HG03066 (cell line): Measurements from ENCODE around the gene HSPBP1.

ENCODE experiments used
- ATAC-seq: cut with Tn5 transposase; IDR thresholded peaks from one replicate; pipeline ENCODE4 v1.9.1; 2021; ENCODE audit warnings: low read depth; ENCODE audit not compliant: unreplicated experiment

HSPBP1 gene

GRCh38 chr19:55256562-55257460 lies 23.1 kb downstream of the HSPBP1 start:
- ATAC-seq = no peak

- ATAC-seq = no peak
Measured at GRCh38 chr19:55255618-55256423, 24.1 kb downstream of the HSPBP1 start.

- no peak for ATAC-seq
Measured at GRCh38 chr19:55254625-55254977, 25.3 kb downstream of the HSPBP1 start.

- no peak for ATAC-seq
Measured at GRCh38 chr19:55253842-55254624, 25.9 kb downstream of the HSPBP1 start.

GRCh38 chr19:55252760-55253663 lies 26.9 kb downstream of the HSPBP1 start:
- no peak for ATAC-seq

- ATAC-seq = no peak
Measured at GRCh38 chr19:55251341-55252081, 28.4 kb downstream of the HSPBP1 start.

GRCh38 chr19:55250262-55251036 lies 29.5 kb downstream of the HSPBP1 start:
- ATAC-seq = no peak

- no peak for ATAC-seq
Measured at GRCh38 chr19:55249841-55250240, 30.1 kb downstream of the HSPBP1 start.

GRCh38 chr19:55248704-55249103 lies 31.2 kb downstream of the HSPBP1 start:
- ATAC-seq = no peak

- ATAC-seq = no peak
Measured at GRCh38 chr19:55248166-55248675, 31.7 kb downstream of the HSPBP1 start.

- ATAC-seq = no peak
Measured at GRCh38 chr19:55247621-55248099, 32.2 kb downstream of the HSPBP1 start.

- ATAC-seq = no peak
Measured at GRCh38 chr19:55246462-55247451, 33.2 kb downstream of the HSPBP1 start.

- ATAC-seq = no peak
Measured at GRCh38 chr19:55245236-55245904, 34.5 kb downstream of the HSPBP1 start.

- ATAC-seq = no peak
Measured at GRCh38 chr19:55244004-55244680, 35.8 kb downstream of the HSPBP1 start.

- no peak for ATAC-seq
Measured at GRCh38 chr19:55242517-55242916, 37.4 kb downstream of the HSPBP1 start.

- ATAC-seq = no peak
Measured at GRCh38 chr19:55241935-55242464, 37.9 kb downstream of the HSPBP1 start.
